Ovary (tissue), 3 donors: Measurements from ENCODE around the gene SORBS1.

Experiments used
- CTCF ChIP-seq, 3 donors: fragments of 450-650 bp in 2 of 3; fragments of 200-600 bp in 1 of 3; IDR thresholded peaks; one replicate each; pipeline versions ENCODE4 v1.5.1 to v1.8.0; 2016 to 2022; ENCODE audit warnings: antibody characterized with exemption in 3 of 3, mild to moderate bottlenecking in 1 of 3
- EP300 ChIP-seq: sonication (generic); formaldehyde crosslinking; IDR thresholded peaks from one replicate; pipeline ENCODE4 v1.6.1; 2017; ENCODE audit warnings: antibody characterized with exemption
- POLR2A ChIP-seq: fragments of 450-650 bp; IDR thresholded peaks from one replicate; pipeline ENCODE4 v1.6.1; 2017; ENCODE audit warnings: antibody characterized with exemption, mild to moderate bottlenecking, moderate library complexity
- donor health status: DM: no; HTN: no; CAD: no.

GRCh38 chr10:95416270-95416669, 144.9 kb downstream of the SORBS1 start:
- no peak for TF ChIP-seq CTCF (IDR thresholded peaks at IDR 0.05)
- TF ChIP-seq EP300 = no peak
- TF ChIP-seq POLR2A = no peak
